ENCODE measurements around the gene MRPL10. TPM values are rescaled to one million over a fixed set of nuclear protein-coding genes. Genes with fewer than 3 reads are reported as not detected.
A peak's percentile ranks its signal among the peaks of the same experiment; 100 is the strongest.

The MRPL10 gene
- total and polyA plus RNA-seq, 10 of the 15 experiments (the other 5 are each of a cell fraction or from before 2014, with no cell fraction given) = 18.9 to 61.9 (median 47.3) TPM

DNA sequence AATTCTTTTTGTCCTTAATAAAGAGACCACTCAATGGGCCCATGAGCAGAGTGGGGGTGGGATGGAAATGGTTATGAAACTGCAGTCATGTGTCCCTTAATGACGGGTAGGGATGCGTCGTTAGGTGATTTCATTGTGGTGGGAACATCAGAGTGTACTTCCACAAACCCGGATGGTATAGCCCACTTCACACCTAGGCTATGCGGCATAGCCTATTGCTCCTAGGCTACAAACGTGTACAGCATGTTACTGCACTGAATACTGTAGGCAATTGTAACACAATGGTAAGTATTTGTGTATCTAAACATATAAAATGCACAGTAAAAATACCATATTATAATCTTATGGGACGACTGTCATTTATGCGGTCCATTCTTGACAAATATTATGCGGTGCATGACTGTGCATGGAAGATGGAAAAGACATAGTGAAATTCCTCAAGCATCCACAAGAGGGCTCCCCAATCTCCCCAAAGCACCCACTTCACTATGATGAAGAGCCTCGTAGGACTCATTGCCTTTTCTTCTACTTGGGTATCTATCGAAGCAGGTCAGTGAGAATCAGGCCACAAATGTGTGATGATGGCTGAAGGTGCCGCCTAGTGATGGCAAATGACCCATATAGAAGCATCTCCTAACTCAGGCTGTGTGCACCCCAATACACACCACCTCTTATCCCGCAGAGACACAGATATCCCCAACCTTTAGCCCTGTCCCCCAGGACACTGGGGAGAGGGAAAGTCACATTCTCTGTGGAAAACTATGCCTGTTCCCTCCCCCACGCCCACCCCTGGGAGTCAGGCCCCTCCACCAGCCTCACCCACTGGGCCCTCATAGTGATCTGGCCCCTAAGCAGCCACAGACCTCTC, 54.8 kb downstream of the MRPL10 start:
- in situ Hi-C loops (cut with MboI) (no loop called here), intact Hi-C loops (cut with micrococcal nuclease; ENCODE audit: unreplicated experiment) (loop anchor here (2.0 to 5.0 kb wide), 2 partner anchors 26 to 241 kb away; no protein-coding TSS in a partner anchor)
- FAIRE-seq (peak; percentile 98), ATAC-seq (peak; percentile 93), DNase-seq (ENCODE audit: low read depth, low spot score) (no peak)
- peaks cover 0 to 4% of the 10 kb centered on the region in 2 experiments; a peak in 2 of 4 replicates for H3K27me3 ChIP-seq (replicated peaks in 1 of 2; ENCODE audit: control insufficient read depth in 2 of 2, insufficient read depth in 2 of 2, low read length in 1 of 2)
- H3K9ac ChIP-seq (ENCODE audit: control insufficient read depth, insufficient read depth, low read length) = no peak overlapping the region
- ChIA-PET POLR2A (no interaction called here), SMC1A (ENCODE audit: uncharacterized antibody, unreplicated experiment) (no interaction called here), CTCF (interaction anchor here (0.6 to 1.4 kb wide), 5 partner anchors 26 to 111 kb away, joined by 3 to 5 read pairs (median 3); partner anchors contain the start of gene SCRN2), RAD21 (ENCODE audit: unreplicated experiment) (no interaction called here)
- H3K9me3 ChIP-seq (replicated peaks; ENCODE audit: control insufficient read depth, insufficient read depth, low read length) = no peaks in the 10 kb centered on the region; the same call in 2 of the 3 replicates
- no peaks in the 10 kb centered on the region; the same call in 1 of the 2 replicates for H4K20me1 ChIP-seq (ENCODE audit: control insufficient read depth, insufficient read depth)
- H3K36me3 ChIP-seq (ENCODE audit: control insufficient read depth in 2 of 2, insufficient read depth in 2 of 2, low read length in 1 of 2) = no peaks in the 10 kb centered on the region
- no peak overlapping the region for H2AFZ ChIP-seq (ENCODE audit: control insufficient read depth, low read depth, low read length)
- H3K4me3 ChIP-seq = no peak overlapping the region
- no peaks in the 10 kb centered on the region for H3K4me1 ChIP-seq (ENCODE audit: control insufficient read depth, insufficient read depth, low read length)
- H3K27ac ChIP-seq (ENCODE audit: control insufficient read depth, insufficient read depth) = no peak overlapping the region
- no peaks in the 10 kb centered on the region for H3K79me2 ChIP-seq (ENCODE audit: control insufficient read depth, insufficient read depth, low read length)
- 26% methylated on average over 14 of the region's 14 CpGs for WGBS (ENCODE audit: insufficient coverage, insufficient replicate concordance, low lambda C conversion rate, missing lambda C conversion rate)
- no TSS peak for BruUV-seq (replicated peaks)
- no peak overlapping the region for H3K4me2 ChIP-seq (ENCODE audit: control insufficient read depth, insufficient read depth)
- no peak for TF ChIP-seq BHLHE40 (IDR thresholded peaks at IDR 0.05; ENCODE audit: borderline replicate concordance in 1 of 2, low read depth in 2 of 2, low read length in 1 of 2)
- TF ChIP-seq PAX8 (IDR thresholded peaks at IDR 0.05) = no peak
- TF ChIP-seq, protein P1, sequence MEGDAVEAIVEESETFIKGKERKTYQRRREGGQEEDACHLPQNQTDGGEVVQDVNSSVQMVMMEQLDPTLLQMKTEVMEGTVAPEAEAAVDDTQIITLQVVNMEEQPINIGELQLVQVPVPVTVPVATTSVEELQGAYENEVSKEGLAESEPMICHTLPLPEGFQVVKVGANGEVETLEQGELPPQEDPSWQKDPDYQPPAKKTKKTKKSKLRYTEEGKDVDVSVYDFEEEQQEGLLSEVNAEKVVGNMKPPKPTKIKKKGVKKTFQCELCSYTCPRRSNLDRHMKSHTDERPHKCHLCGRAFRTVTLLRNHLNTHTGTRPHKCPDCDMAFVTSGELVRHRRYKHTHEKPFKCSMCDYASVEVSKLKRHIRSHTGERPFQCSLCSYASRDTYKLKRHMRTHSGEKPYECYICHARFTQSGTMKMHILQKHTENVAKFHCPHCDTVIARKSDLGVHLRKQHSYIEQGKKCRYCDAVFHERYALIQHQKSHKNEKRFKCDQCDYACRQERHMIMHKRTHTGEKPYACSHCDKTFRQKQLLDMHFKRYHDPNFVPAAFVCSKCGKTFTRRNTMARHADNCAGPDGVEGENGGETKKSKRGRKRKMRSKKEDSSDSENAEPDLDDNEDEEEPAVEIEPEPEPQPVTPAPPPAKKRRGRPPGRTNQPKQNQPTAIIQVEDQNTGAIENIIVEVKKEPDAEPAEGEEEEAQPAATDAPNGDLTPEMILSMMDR (IDR thresholded peaks at IDR 0.05 in 2 of 3, conservative IDR thresholded peaks at IDR 0.05 in 1 of 3; ENCODE audit: control insufficient read depth in 2 of 3, extremely low read depth in 1 of 3, insufficient read depth in 1 of 3, low read depth in 3 of 3, low read length in 3 of 3) = peak; percentile 69 to 77 (median 71)
- no peak for TF ChIP-seq TBL1XR1 (IDR thresholded peaks at IDR 0.05; ENCODE audit: low read depth, low read length)
- TF ChIP-seq, protein P2, sequence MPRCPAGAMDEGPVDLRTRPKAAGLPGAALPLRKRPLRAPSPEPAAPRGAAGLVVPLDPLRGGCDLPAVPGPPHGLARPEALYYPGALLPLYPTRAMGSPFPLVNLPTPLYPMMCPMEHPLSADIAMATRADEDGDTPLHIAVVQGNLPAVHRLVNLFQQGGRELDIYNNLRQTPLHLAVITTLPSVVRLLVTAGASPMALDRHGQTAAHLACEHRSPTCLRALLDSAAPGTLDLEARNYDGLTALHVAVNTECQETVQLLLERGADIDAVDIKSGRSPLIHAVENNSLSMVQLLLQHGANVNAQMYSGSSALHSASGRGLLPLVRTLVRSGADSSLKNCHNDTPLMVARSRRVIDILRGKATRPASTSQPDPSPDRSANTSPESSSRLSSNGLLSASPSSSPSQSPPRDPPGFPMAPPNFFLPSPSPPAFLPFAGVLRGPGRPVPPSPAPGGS (IDR thresholded peaks at IDR 0.05; ENCODE audit: borderline replicate concordance, insufficient read depth, low read depth, low read length, poor library complexity, severe bottlenecking) = no peak
- TF ChIP-seq, protein P3, sequence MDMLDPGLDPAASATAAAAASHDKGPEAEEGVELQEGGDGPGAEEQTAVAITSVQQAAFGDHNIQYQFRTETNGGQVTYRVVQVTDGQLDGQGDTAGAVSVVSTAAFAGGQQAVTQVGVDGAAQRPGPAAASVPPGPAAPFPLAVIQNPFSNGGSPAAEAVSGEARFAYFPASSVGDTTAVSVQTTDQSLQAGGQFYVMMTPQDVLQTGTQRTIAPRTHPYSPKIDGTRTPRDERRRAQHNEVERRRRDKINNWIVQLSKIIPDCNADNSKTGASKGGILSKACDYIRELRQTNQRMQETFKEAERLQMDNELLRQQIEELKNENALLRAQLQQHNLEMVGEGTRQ (IDR thresholded peaks at IDR 0.05; ENCODE audit: borderline replicate concordance, low read depth, low read length) = no peak
- TF ChIP-seq SMC3 (IDR thresholded peaks at IDR 0.05; ENCODE audit: borderline replicate concordance, low read length) = peak; percentile 66; the same call in 1 of the 2 replicates
- TF ChIP-seq PAX5 (IDR thresholded peaks at IDR 0.05; ENCODE audit: borderline replicate concordance, low read depth, low read length) = no peak
- TF ChIP-seq NR2F1 (conservative IDR thresholded peaks at IDR 0.05) = no peak
- TF ChIP-seq DPF2 (IDR thresholded peaks at IDR 0.05) = no peak
- TF ChIP-seq ESRRA (IDR thresholded peaks at IDR 0.05; ENCODE audit: low read length) = no peak
- no peak for TF ChIP-seq NFXL1 (IDR thresholded peaks at IDR 0.05; ENCODE audit: borderline replicate concordance)
- no peak for TF ChIP-seq BCL11A (IDR thresholded peaks at IDR 0.05; ENCODE audit: low read depth, low read length)
- TF ChIP-seq CBX5 (IDR thresholded peaks at IDR 0.05; ENCODE audit: low read depth) = no peak
